ENCODE results near the gene PIK3C2G. TPM values are rescaled to one million over a fixed set of nuclear protein-coding genes. Genes with fewer than 3 reads are reported as not detected.

The PIK3C2G gene
- polyA plus RNA-seq, 1 donor (not counting 4 experiments of a cell fraction or from before 2014, with no cell fraction given), result 3.7 TPM

DNA sequence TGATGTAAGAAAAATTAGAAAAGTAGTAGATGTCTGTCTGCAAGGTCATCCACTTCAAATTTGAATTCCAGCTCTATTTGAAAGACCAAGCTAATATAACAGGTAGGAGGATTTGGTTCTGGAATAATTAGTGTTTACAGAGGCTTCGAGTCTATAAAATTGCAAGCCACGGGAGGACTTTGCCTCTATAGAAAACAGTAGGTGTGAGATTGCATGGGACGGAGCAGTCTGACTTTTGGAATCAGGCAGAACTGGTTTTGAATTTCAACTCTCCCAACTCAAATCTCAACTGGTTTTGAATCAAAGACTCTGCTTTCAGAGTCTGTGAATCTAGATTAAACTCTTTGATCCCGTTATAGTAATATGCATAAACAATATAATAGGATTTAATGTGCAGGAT is 82.4 kb downstream of the PIK3C2G start:
- no peak overlapping the region for H3K9ac ChIP-seq (ENCODE audit: control insufficient read depth, extremely low read depth, insufficient read depth, low read length)
- dilution Hi-C loops (cut with MboI; ENCODE audit: extremely low pct_ligation_motif_present, low sequenced_read_pairs), result no loop called here
- no peaks in the 10 kb centered on the region for H3K9me1 ChIP-seq (ENCODE audit: control insufficient read depth, extremely low read depth, insufficient read depth, low read length)
- no peak overlapping the region for H3K27ac ChIP-seq (ENCODE audit: control insufficient read depth, insufficient read depth, low read length)
- no peaks in the 10 kb centered on the region for H3K27me3 ChIP-seq (ENCODE audit: control insufficient read depth, extremely low read depth, insufficient read depth, low read length)
- no peaks in the 10 kb centered on the region for H3K79me2 ChIP-seq (ENCODE audit: control insufficient read depth, insufficient read depth, low read length)
- no peaks in the 10 kb centered on the region for H4K20me1 ChIP-seq (ENCODE audit: control insufficient read depth, extremely low read depth, insufficient read depth, low read length)
- no peaks in the 10 kb centered on the region for H3K9me3 ChIP-seq (ENCODE audit: control insufficient read depth, low read depth, low read length)
- H3K4me1 ChIP-seq (ENCODE audit: control insufficient read depth, extremely low read depth, insufficient read depth, low read length), result no peaks in the 10 kb centered on the region
- H3K4me2 ChIP-seq (ENCODE audit: control insufficient read depth, extremely low read depth, insufficient read depth, low read depth, low read length), result no peak overlapping the region
- H3K36me3 ChIP-seq (ENCODE audit: control insufficient read depth in 2 of 2, extremely low read depth in 1 of 2, insufficient read depth in 2 of 2, low read length in 2 of 2), result no peaks in the 10 kb centered on the region
- H3K4me3 ChIP-seq (ENCODE audit: control insufficient read depth in 2 of 3, extremely low read depth in 1 of 3, insufficient read depth in 2 of 3, low read depth in 1 of 3, low read length in 3 of 3), result no peak overlapping the region
- FAIRE-seq (no peak), DNase-seq (ENCODE audit: low read depth, low spot score) (no peak)
- H2AFZ ChIP-seq (ENCODE audit: control insufficient read depth, low read length), result no peak overlapping the region
- TF ChIP-seq, protein P1, sequence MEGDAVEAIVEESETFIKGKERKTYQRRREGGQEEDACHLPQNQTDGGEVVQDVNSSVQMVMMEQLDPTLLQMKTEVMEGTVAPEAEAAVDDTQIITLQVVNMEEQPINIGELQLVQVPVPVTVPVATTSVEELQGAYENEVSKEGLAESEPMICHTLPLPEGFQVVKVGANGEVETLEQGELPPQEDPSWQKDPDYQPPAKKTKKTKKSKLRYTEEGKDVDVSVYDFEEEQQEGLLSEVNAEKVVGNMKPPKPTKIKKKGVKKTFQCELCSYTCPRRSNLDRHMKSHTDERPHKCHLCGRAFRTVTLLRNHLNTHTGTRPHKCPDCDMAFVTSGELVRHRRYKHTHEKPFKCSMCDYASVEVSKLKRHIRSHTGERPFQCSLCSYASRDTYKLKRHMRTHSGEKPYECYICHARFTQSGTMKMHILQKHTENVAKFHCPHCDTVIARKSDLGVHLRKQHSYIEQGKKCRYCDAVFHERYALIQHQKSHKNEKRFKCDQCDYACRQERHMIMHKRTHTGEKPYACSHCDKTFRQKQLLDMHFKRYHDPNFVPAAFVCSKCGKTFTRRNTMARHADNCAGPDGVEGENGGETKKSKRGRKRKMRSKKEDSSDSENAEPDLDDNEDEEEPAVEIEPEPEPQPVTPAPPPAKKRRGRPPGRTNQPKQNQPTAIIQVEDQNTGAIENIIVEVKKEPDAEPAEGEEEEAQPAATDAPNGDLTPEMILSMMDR (optimal IDR thresholded peaks at IDR 0.05 in 1 of 3, IDR thresholded peaks at IDR 0.05 in 1 of 3, conservative IDR thresholded peaks at IDR 0.05 in 1 of 3; ENCODE audit: extremely low read depth in 1 of 3, insufficient read depth in 2 of 3, low read length in 3 of 3), result no peak

DNA sequence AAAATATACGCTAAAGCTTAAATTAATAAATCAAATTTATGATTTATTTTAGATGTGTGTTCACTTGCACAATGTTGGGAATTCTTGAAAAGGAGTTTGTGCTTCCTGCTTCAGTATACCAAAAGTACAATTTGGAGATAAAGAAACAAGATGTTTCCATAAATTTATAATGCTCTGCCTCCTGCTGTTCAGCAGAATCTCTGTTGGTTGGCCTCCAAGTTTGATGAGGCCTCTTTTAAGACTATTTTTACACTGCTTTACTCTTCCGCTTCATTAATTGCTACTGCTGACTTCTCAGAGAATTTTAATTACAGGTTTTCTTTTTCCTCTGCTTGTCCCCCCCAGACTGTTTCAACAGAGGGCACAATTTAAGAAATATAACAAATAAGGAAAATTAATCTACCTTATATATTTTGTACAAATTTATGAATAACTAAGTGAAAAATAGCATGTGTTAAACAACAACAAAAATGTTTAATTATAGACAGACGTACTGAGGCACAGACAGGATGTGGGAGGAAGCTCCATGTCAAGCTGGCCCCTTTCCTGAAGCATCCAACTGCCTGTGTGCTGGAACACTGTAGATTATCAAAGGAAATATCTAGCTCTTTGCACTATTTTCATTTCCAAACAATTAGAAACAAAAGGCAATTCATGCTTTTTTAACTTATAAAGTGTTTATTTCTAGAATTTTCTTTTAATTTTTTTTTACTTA is 83.9 kb downstream of the PIK3C2G start:
- no peaks in the 10 kb centered on the region for H3K27me3 ChIP-seq (ENCODE audit: control insufficient read depth, extremely low read depth, insufficient read depth, low read length)
- no peaks in the 10 kb centered on the region for H3K9me3 ChIP-seq (ENCODE audit: control insufficient read depth, low read depth, low read length)
- DNase-seq (ENCODE audit: low read depth, low spot score) (no peak), FAIRE-seq (no peak)
- H2AFZ ChIP-seq (ENCODE audit: control insufficient read depth, low read length), result no peak overlapping the region
- dilution Hi-C loops (cut with MboI; ENCODE audit: extremely low pct_ligation_motif_present, low sequenced_read_pairs), result no loop called here
- no peak overlapping the region for H3K4me3 ChIP-seq (ENCODE audit: control insufficient read depth in 2 of 3, extremely low read depth in 1 of 3, insufficient read depth in 2 of 3, low read depth in 1 of 3, low read length in 3 of 3)
- no peak for TF ChIP-seq EZH2 (IDR thresholded peaks at IDR 0.05; ENCODE audit: low read length)
- TF ChIP-seq, protein P1 (optimal IDR thresholded peaks at IDR 0.05 in 1 of 3, IDR thresholded peaks at IDR 0.05 in 1 of 3, conservative IDR thresholded peaks at IDR 0.05 in 1 of 3; ENCODE audit: extremely low read depth in 1 of 3, insufficient read depth in 2 of 3, low read length in 3 of 3), result no peak
- H3K27ac ChIP-seq (ENCODE audit: control insufficient read depth, insufficient read depth, low read length), result no peak overlapping the region
- H3K4me2 ChIP-seq (ENCODE audit: control insufficient read depth, extremely low read depth, insufficient read depth, low read depth, low read length), result no peak overlapping the region
- no peaks in the 10 kb centered on the region for H3K9me1 ChIP-seq (ENCODE audit: control insufficient read depth, extremely low read depth, insufficient read depth, low read length)
- no peak overlapping the region for H3K9ac ChIP-seq (ENCODE audit: control insufficient read depth, extremely low read depth, insufficient read depth, low read length)
- no peaks in the 10 kb centered on the region for H3K4me1 ChIP-seq (ENCODE audit: control insufficient read depth, extremely low read depth, insufficient read depth, low read length)
- H3K36me3 ChIP-seq (ENCODE audit: control insufficient read depth in 2 of 2, extremely low read depth in 1 of 2, insufficient read depth in 2 of 2, low read length in 2 of 2), result peaks cover 0 to 1% of the 10 kb centered on the region in 2 experiments
- no peaks in the 10 kb centered on the region for H3K79me2 ChIP-seq (ENCODE audit: control insufficient read depth, insufficient read depth, low read length)
- no peaks in the 10 kb centered on the region for H4K20me1 ChIP-seq (ENCODE audit: control insufficient read depth, extremely low read depth, insufficient read depth, low read length)

Data from keratinocyte (primary cell).